22Rv1 (cell line): ENCODE data around the gene TCHP.

ENCODE experiments used
- H3K27ac ChIP-seq: fragments of 450-650 bp; 2 replicates; pipeline ENCODE4 v1.5.1; 2017
- ZFX ChIP-seq: fragments of 450-650 bp; IDR thresholded peaks from 2 replicates; pipeline ENCODE4 v1.6.1; 2017; ENCODE audit warnings: antibody characterized with exemption, borderline replicate concordance
- TF ChIP-seq, protein P1 (sequence below): fragments of 450-650 bp; IDR thresholded peaks from 2 replicates; pipeline ENCODE4 v1.5.1; 2017; ENCODE audit warnings: mild to moderate bottlenecking

The TCHP gene

DNA sequence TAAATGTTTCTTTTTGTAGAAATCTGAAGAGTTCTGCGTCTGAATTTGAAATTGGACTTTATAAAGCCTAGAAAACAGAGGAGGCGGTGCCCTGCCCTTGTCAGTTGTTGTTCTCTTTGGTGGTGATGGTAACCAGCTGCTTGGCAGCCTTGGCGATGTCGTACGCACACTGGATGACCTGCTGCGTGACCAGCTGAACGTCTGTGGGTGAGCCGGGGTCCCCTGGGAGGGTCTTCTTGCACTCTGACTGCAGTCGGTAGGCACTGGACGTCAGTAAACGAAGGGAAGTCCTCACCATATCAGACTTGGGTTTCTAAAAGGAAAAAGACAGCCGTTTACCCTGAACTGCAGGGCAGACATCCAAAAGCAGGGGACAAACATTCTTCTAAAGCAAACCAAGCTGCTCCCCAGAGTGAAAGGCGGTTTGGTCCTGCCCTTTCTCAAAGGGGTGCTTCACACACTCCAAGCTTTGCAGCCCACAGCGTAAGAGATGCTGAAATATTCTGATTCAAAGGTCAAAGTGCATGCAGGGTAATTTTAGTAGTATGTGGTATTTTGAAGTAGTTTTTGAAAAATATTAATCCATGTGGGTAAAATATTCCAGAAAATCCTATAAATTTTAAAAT lies 32.9 kb downstream of the TCHP start:
- H3K27ac ChIP-seq, result no peak overlapping the region
- TF ChIP-seq ZFX, result no peak
- TF ChIP-seq, protein P1, sequence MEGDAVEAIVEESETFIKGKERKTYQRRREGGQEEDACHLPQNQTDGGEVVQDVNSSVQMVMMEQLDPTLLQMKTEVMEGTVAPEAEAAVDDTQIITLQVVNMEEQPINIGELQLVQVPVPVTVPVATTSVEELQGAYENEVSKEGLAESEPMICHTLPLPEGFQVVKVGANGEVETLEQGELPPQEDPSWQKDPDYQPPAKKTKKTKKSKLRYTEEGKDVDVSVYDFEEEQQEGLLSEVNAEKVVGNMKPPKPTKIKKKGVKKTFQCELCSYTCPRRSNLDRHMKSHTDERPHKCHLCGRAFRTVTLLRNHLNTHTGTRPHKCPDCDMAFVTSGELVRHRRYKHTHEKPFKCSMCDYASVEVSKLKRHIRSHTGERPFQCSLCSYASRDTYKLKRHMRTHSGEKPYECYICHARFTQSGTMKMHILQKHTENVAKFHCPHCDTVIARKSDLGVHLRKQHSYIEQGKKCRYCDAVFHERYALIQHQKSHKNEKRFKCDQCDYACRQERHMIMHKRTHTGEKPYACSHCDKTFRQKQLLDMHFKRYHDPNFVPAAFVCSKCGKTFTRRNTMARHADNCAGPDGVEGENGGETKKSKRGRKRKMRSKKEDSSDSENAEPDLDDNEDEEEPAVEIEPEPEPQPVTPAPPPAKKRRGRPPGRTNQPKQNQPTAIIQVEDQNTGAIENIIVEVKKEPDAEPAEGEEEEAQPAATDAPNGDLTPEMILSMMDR, result no peak

DNA sequence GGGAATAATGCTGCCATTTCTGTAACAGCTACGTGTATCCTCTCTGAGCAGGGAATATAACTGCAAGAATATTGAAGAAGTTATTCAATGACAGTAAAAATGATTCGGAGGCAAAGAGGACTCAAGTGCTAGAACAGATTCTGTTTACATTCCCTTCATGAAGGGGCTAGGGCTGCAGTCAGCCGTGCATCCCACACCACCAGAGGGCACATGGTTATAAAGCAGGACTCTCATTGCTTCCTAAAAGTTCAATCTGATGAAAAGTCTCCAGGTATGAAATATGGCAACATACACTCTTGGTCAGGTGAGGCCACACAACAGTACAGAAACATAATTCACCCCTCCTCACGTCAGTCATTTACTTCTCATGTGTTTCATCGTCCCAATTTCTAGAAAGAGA lies 34.0 kb downstream of the TCHP start:
- H3K27ac ChIP-seq, result no peak overlapping the region
- no peak for TF ChIP-seq ZFX
- TF ChIP-seq, protein P1, result peak; percentile 41

GRCh38 chr12:109937371-109937770 lies 37.3 kb downstream of the TCHP start:
- no peak overlapping the region for H3K27ac ChIP-seq

GRCh38 chr12:109938947-109939346 lies 38.9 kb downstream of the TCHP start:
- no peak overlapping the region for H3K27ac ChIP-seq
- no peak for TF ChIP-seq ZFX
- TF ChIP-seq, protein P1, result no peak

More at GRCh38 chr12:109937371-109937770, 37.3 kb downstream of the TCHP start:
- TF ChIP-seq, protein P1, result no peak
- no peak for TF ChIP-seq ZFX

- no peak overlapping the region for H3K27ac ChIP-seq
- TF ChIP-seq, protein P1, result no peak
- TF ChIP-seq ZFX, result no peak
These were observed 39.4 kb downstream of the TCHP start for GRCh38 chr12:109939504-109939903.

- TF ChIP-seq, protein P1, result no peak
- peak overlapping the region; percentile 46 for H3K27ac ChIP-seq
These were observed 40.4 kb downstream of the TCHP start for GRCh38 chr12:109940339-109940923.

- TF ChIP-seq, protein P1, result no peak
- no peak for TF ChIP-seq ZFX
- H3K27ac ChIP-seq, result no peak overlapping the region
These were observed 43.7 kb downstream of the TCHP start for GRCh38 chr12:109943811-109944210.
